PC-9 (cell line): ENCODE results near the gene CD48.
"Not testable (repeated sequence)": the region's sequence is repeated elsewhere in the genome, so short reads cannot be mapped to it uniquely, and the experiment has no call there.

Source experiments
- EZH2 ChIP-seq: fragments of 200-600 bp; sonication (generic); IDR thresholded peaks from 2 replicates; pipeline ENCODE4 v1.8.0; 2017; ENCODE audit warnings: antibody characterized with exemption, low read depth
- TF ChIP-seq, protein P1 (sequence below): fragments of 200-600 bp; sonication (generic); conservative IDR thresholded peaks from 2 replicates; pipeline ENCODE4 v1.6.1; 2017; ENCODE audit warnings: mixed run types, antibody characterized with exemption, mild to moderate bottlenecking, moderate library complexity

DNA sequence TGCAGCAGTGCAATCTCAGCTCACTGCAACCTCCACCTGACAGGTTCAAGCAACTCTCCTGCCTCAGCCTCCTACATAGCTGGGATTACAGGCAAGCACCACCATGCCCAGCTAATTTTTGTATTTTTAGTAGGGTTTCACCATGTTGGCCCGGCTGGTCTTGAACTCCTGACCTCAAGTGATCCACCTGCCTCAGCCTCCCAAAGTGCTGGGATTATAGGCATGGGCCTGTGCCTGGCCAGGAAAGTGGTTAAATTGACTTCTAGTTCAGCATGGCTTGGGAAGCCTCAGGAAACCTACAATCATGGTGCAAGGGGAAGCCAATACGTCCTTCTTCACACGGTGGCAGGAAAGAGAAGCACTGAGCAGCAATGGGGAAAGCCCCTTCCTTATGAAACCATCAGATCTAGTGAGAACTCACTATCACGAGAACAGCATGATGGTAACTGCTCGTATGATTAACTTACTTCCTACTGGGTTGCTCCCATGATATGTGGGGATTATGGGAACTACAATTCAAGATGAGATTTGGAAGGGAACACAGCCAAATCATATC is 981 bp upstream of the CD48 start:
- TF ChIP-seq, protein P1, sequence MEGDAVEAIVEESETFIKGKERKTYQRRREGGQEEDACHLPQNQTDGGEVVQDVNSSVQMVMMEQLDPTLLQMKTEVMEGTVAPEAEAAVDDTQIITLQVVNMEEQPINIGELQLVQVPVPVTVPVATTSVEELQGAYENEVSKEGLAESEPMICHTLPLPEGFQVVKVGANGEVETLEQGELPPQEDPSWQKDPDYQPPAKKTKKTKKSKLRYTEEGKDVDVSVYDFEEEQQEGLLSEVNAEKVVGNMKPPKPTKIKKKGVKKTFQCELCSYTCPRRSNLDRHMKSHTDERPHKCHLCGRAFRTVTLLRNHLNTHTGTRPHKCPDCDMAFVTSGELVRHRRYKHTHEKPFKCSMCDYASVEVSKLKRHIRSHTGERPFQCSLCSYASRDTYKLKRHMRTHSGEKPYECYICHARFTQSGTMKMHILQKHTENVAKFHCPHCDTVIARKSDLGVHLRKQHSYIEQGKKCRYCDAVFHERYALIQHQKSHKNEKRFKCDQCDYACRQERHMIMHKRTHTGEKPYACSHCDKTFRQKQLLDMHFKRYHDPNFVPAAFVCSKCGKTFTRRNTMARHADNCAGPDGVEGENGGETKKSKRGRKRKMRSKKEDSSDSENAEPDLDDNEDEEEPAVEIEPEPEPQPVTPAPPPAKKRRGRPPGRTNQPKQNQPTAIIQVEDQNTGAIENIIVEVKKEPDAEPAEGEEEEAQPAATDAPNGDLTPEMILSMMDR: not testable (repeated sequence)
- not testable (repeated sequence) for TF ChIP-seq EZH2
